NAMALWA (cell line): ENCODE results near the gene TUBD1.
A peak's percentile ranks its signal among the peaks of the same experiment; 100 is the strongest.

ENCODE experiments used
- DNase-seq: peaks from one replicate; pipeline ENCODE4 v3.0.0-alpha.2; 2015; ENCODE audit warnings: low spot score

Gene TUBD1

GRCh38 chr17:59825533-59826322, 67.0 kb downstream of the TUBD1 start:
- peak; percentile 38 for DNase-seq

- no peak for DNase-seq
Observed at GRCh38 chr17:59815965-59816364, 76.8 kb downstream of the TUBD1 start.

- DNase-seq = no peak
Observed at GRCh38 chr17:59814685-59815084, 78.1 kb downstream of the TUBD1 start.

GRCh38 chr17:59814276-59814675, 78.5 kb downstream of the TUBD1 start:
- no peak for DNase-seq

- no peak for DNase-seq
Observed at GRCh38 chr17:59812139-59812538, 80.6 kb downstream of the TUBD1 start.

- DNase-seq = no peak
Observed at GRCh38 chr17:59811209-59811608, 81.5 kb downstream of the TUBD1 start.

GRCh38 chr17:59810894-59811153, 81.9 kb downstream of the TUBD1 start:
- no peak for DNase-seq
